Right lobe of liver (tissue), 4 donors: Measurements from ENCODE around the gene RASAL2.

Experiments used
- CTCF ChIP-seq, 4 donors: fragments of 200-600 bp in 3 of 4; fragments of 450-650 bp in 1 of 4; IDR thresholded peaks; one replicate each; pipeline versions ENCODE4 v1.5.1 to v1.8.0; 2016 to 2022; ENCODE audit warnings: antibody characterized with exemption in 4 of 4, mild to moderate bottlenecking in 2 of 4
- POLR2A ChIP-seq: fragments of 450-650 bp; IDR thresholded peaks from one replicate; pipeline ENCODE4 v1.6.1; 2017; ENCODE audit warnings: antibody characterized with exemption, mild to moderate bottlenecking
- donor health status: DM: no; HTN: no; CAD: no.
- donor health status: DM: no; HTN: no; CAD: no.
- donor health status: DM: no; HTN: yes; CAD: no.

GRCh38 chr1:178077917-178078316 lies 16.0 kb upstream of the RASAL2 start:
- TF ChIP-seq POLR2A (no peak), CTCF (IDR thresholded peaks at IDR 0.05) (no peak)
